ENCODE results near the gene HSPB7.
"Not testable (repeated sequence)": the region's sequence is repeated elsewhere in the genome, so short reads cannot be mapped to it uniquely, and the experiment has no call there.

HSPB7 gene

GRCh38 chr1:16017461-16018303 lies at the start of gene HSPB7:
TSS of gene HSPB7 (minus strand) at chr1:16018043. CDS start at chr1:16017963, 80 bp downstream.
- no peak for DNase-seq (ENCODE audit: low read depth in 3 of 3)

DNA sequence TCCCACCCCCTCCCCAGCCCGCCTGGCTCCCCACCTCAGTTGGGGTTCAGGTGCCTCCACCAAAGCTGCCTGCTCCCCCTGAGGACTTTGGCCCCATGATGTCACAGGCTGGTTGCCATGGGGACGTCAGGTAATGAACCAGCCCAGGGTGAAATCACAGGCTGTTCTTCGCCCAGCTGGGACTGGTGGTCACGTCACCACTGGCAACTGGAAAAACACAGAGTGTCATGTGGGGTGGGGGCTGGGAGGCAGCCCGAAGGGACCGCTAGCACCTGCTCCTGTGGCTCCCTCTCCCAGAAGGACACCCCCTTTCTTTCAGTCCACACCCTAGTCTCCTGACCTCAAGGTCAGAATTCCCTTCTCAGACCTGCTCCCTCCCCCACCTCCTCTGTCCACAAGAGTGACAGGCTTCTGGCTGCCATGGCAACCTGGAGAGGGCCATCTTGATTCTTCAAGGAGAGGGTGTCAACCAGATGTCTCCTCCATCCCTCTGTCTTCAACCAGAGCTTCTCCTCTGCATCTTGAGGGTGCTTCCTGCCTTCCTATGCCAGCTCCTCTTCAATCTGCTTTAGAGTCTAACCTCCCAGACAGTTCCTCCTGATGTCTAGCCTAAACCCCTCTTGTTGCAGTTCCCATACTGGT lies 49.4 kb upstream of the HSPB7 start:
- DNase-seq (ENCODE audit: low read depth in 3 of 3) = no peak

- no peak for DNase-seq (ENCODE audit: low read depth in 3 of 3)
Observed at GRCh38 chr1:16066245-16066644, 48.4 kb upstream of the HSPB7 start.

- DNase-seq (ENCODE audit: low read depth in 3 of 3) = no peak
Observed at GRCh38 chr1:16065269-16065576, 47.4 kb upstream of the HSPB7 start.

- no peak for DNase-seq (ENCODE audit: low read depth in 3 of 3)
Observed at GRCh38 chr1:16064536-16065268, 46.9 kb upstream of the HSPB7 start.

DNA sequence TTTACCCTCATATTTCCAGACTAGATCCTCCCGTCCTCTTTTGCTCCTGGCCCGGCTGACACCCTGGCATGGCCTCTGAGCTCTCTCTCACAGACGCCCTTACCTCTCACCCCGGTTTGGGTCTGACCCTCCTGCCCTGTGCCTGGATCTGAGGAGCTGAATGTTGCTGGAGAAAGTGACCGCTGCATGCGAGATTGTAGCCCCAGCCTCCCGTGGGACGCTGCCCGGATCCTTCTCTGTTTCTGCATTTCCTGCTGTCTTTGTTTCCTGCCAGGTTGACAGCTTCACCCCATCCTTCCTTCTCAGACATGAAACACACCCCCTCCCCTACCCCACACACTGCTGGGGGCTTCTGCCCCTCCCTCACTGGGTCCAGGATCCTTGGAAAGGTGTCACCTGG lies 46.1 kb upstream of the HSPB7 start:
- no peak for DNase-seq (ENCODE audit: low read depth in 3 of 3)

GRCh38 chr1:16063226-16063829 lies 45.5 kb upstream of the HSPB7 start:
- DNase-seq (ENCODE audit: low read depth in 3 of 3) = no peak

DNA sequence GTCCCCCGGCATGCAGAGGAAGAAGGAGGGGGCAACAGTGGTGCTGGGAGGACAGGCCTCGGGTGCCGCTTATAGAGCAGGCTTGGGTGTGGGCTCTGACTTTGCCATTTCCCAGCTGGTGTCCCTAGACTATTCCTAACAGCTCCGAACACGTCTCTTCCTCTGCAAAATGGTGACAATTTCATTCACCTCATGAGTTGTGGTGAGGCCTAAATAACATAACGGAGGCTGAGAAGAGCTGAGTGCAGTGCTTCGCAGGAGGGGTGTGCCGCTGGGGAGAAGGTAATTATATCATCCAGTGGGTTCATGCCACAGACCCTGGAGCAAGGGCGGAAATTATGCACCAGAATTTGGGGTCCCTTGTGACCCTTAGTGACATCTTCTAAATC lies 44.8 kb upstream of the HSPB7 start:
- DNase-seq (ENCODE audit: low read depth in 3 of 3) = not testable (repeated sequence)

DNA sequence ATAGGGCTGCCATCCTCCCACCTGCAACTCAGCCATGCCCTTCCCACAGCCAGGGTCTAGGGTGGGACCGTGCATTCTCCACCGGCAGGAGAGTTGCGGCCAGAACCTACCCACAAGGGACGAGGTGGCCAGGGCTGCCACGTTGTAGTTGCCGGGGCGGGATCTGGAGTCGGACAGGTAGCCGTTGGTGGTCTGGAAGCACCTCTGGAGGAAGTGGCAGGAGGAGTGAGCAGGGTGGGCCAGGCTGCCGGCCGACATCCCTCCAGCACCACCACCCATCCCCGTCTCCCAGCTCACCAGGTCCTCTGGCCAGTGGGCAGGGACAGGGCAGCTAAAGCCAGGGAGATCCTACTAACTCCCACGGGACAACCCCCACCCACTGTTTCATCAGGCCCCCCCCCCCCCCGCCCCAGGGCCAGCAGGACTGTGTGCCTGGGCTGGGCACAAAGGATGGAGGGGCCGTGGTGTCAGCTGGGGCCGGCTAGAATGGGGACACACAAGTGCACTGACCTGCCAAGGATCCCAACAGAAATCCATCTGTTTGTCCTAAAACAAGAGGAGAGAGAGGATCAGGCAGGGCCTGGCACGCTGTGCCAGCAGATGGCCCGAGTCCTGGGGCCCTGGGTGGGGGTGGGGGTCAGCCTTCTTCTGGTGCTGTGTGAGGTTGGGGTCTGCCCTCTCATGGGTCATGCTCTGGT lies 44.3 kb upstream of the HSPB7 start:
- DNase-seq (ENCODE audit: low read depth in 3 of 3) = not testable (repeated sequence)

DNA sequence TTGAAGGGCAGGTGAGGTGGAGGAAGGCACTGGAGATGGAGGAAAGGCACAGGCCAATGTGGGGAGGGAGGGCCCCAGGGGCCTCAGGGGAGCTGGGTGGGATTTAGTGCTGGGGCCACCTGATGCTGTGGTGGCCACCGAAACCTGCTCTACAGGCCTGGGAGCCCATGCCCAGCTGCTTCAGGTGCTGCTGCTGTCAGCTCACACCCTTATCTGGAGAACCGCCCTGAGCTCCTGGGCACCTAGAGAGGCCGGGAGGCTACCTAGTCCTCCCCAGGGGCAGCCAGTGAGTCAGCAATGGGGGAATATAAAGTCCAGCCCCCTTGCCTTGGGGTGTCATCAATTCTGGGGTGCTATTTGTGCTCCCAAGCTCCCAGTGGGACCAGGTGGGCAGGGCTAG lies 43.4 kb upstream of the HSPB7 start:
- DNase-seq (ENCODE audit: low read depth in 3 of 3) = no peak

DNA sequence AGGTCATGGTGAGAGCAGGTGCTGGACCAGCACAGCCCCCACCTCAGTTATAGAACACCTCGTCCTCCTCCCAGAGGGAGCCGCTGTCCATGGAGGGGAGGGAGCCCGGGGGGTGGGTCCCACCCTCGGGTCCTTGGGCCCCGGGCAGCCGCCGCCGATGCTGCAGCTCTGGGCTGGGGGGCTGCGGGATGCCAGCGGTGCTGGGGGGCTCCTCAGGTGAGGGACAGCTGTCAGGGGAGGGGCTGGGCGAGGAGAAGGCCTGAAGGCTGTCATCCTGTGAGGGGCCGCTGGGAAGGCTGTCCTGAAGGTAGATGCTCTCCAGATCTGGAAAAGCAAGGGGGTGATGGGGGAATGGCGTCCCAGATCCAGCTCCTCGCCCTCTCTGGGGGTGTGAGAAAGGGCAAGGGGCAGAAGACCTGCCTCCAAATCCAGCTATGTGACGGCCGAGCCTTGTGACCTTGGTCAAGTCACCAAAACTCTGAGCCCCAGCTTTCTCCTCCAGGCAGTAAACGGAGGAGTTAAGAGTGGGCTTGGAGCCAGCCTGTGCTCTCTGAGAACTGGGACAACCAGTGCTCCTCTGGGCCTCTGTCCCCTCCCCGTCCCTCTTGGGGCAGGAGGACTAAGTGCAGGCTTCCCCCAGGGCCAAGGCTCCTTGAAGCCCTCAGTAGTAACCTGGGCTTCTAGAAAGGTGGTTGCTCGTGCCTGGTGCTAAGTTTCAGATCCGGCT lies 40.7 kb upstream of the HSPB7 start:
- not testable (repeated sequence) for DNase-seq (ENCODE audit: low read depth in 3 of 3)

DNA sequence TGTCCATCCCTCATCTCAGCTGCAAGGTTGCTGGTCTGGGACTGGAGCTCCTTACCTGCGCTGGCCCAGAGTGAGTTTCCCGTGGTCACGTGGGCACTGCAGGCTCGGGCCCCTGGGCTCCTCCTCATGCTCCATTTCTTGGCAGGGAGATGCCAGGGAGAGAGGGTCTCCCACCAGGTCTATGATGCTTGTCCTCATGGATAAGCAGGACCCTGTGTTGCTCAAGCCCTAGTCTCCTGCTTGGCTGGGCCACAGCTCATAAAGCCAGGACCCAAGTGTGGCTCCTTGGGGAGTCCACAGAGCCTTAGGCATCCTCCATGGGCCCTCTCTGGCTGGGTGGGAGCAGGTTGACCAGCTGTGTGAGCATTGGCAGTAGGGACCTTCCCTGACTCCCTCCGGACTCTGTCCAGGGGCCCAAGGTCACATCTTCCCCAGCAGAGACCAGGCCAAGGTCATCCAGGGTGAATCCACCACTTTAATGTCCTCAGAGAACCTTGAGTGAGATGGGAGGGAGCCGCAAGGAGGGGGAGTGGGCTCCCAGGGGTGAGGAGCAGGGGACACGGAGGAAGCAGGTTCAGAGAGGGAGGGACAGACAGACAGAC lies 39.6 kb upstream of the HSPB7 start:
- DNase-seq (ENCODE audit: low read depth in 3 of 3) = not testable (repeated sequence)

DNA sequence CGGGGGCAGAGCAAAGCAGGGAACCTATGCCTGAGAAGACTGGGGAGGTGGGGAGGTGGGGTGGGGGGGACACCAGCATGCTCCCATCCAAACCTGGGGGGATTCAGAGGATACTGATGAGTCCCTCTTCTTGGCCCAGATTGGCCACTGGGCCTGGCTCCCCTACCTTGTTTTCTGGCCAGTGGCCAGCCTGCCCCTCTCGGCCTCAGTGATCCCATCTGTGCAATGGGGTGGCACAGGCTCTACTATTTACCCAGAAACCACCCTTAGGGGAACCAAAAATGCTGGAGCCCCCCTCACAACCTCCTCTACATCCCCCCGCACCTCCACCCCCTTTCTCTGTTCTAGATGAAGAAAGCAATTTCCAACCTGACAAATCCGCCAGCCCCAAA lies 38.7 kb upstream of the HSPB7 start:
- DNase-seq (ENCODE audit: low read depth in 3 of 3) = not testable (repeated sequence)

DNA sequence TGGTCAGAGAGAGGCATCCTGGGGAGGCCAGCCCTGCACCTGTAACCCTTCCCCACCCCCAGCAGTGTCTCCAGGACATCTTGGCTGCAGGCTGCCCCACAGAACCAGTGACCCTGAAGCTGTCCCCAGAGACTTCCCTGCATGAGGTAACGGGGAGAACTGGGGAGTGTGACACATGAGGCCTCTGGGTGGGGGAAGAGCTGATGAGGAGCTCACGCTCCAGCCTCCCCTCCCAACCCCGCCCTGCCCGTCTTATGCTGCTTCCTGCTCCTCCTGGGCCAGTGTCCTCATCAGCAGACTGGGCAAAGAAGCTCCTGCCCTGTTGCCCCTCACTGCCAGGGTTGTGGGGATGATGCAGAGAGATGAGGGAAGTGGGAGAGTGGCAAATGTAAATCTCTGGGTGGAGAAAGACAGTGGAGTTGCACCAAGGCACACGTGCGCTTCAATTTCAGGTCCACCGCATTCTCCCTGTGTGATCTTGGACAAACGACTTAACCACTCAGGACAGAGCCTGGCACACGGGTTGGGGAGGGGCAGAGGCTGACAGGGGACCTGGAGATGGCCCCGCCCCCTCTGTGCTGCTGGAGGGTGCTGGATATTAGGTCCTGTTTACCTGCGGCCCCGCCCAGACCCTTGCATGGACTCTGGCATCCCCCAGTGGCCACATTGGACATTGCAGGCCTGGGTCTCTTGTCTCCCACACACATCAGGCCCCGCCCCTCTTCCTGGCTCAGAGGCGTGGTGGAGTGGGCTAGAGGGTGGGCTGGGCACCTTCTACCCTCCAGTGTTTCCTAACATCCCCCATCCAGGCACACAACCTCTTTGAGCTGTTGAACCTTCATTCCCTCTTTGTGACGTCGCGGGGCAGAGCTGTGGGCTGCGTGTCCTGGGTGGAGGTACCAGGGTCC lies 38.0 kb upstream of the HSPB7 start:
- peak; percentile 44 to 79 (median 71) for DNase-seq (ENCODE audit: low read depth in 3 of 3)

DNA sequence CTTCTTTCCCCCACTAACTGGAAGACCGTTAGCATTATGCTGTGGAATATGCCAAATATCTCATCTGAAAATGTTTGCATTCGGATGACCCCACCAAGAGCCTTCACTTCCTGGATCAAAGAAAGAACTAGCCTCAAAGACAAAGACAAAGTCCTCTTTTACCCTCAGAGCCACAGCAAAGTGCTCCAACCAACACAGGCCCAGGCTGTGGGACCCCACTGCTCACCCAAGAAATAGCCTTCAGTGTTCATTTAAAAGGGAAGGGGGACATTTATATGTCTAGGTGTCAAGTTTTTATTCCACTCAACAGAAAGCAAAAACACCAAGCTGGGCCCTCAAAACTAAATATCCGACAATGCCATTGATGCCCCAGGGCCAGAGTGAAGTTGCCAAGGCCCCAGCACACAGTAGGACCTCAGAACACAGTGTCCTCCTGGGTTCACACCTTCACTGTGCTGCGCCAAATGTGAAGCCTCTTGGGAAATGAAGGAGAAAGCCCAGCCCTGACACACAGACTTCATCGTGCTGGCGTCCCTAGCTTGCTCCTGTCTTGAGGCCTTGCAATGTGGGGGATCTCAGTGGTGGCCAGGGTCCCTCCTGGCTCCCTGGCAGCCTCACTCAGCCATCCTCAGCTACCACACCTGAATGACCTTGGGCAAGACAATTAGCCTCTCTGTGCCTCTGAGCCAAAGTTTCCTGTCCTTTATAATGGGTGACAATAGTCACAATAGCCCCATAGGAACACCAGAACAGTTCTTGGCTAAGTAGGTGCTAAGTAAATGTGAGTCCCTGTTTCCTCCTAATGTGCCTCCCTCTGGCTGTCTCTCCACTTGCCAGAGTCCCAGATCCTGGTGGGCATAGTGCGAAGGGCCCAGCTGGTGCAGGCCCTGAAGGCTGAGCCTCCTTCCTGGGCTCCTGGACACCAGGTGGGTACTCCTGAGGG lies 37.0 kb upstream of the HSPB7 start:
- DNase-seq (ENCODE audit: low read depth in 3 of 3) = no peak

DNA sequence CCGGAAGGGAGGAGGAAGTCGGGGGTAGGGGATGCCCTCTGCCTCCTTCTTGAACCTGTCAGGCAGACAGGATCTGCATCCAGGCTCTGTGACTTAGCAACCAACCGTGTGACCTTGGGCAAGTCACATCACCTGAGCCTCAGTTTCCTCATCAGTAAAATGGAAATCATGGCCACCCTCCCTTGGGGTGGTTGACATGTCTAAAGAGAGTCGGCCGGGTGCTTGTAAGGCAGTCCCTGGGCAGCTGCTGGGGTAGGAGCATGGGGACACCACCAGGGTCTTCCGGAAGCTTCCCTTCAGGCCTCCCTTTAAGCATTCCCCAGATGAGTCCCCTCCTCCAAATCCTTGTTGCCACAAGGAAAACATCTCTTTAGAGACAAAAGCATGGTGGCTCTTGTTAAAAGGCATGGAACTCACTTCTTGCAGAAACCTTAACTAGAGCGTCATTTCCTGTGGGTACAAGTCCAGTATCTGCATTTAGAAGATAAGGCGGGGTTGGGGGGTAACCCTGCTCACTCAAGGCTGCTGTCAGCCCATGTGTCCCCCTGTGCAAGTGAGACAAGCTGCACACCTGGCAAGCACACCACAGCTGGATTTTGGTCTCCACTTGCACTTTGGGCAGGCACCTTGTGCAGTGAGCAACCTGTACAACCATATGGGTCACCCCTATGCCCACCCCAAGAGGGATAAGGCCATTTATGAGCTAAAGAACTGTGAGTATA lies 36.1 kb upstream of the HSPB7 start:
- no peak for DNase-seq (ENCODE audit: low read depth in 3 of 3)

DNA sequence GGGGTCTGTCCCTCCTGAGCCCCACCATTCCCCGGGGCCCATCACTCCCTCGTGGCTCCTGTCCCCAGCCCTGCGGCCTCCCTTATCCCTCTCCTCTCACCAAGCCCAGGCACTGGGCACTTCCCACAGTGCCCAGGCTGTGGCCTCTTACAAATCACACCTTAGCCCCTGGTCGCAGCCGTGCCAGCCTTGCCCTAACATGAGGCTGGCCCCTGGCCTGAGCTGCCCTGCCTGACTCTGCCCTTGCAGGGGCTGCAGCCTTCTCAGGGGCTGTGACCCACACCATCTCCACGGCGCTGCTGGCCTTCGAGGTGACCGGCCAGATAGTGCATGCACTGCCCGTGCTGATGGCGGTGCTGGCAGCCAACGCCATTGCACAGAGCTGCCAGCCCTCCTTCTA lies 34.1 kb upstream of the HSPB7 start:
- DNase-seq (ENCODE audit: low read depth in 3 of 3) = not testable (repeated sequence)

DNA sequence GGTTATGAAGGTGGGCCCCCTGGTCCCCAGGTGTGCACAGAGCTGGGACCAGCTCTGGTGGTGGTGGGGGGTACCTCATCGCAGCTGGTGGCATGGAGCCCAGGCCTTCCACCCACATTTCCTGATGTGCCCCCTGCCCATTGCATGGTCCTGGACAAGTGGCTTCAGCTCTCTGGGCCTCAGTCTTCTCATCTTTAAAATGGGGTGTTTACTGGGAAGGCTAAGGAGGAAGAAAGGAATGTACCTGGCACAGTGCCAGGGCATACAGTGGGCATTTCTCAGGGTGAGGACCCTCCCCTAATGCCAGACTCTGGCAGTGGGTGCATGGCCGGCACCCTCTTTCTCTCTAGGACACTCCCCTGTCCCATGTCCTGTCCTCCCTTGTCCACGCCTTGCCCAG lies 33.2 kb upstream of the HSPB7 start:
- DNase-seq (ENCODE audit: low read depth in 3 of 3) = no peak
